AG08395 (cell line): ENCODE results near the gene HSPA12B.

Experiments
- DNase-seq: peaks from one replicate; pipeline ENCODE4 v3.0.0; 2012; ENCODE audit warnings: mixed read lengths, low spot score

The HSPA12B gene

GRCh38 chr20:3732327-3733118 is at the start of gene HSPA12B:
Gene HSPA12B, plus strand, starts transcription at chr20:3732685. Its CDS starts 5,990 bp downstream, at chr20:3738675.
- DNase-seq, result no peak

- DNase-seq, result no peak
These were observed 47.1 kb upstream of the HSPA12B start for GRCh38 chr20:3685341-3685740.

GRCh38 chr20:3686421-3686820 is 46.1 kb upstream of the HSPA12B start:
- no peak for DNase-seq

- DNase-seq, result peak; percentile 94
These were observed 45.6 kb upstream of the HSPA12B start for GRCh38 chr20:3686867-3687321.

- DNase-seq, result peak; percentile 86
These were observed 44.8 kb upstream of the HSPA12B start for GRCh38 chr20:3687655-3688054.

- DNase-seq, result no peak
These were observed 42.5 kb upstream of the HSPA12B start for GRCh38 chr20:3689978-3690377.

- no peak for DNase-seq
These were observed 42.1 kb upstream of the HSPA12B start for GRCh38 chr20:3690413-3690812.

GRCh38 chr20:3691306-3691705 is 41.2 kb upstream of the HSPA12B start:
- no peak for DNase-seq

GRCh38 chr20:3691897-3692296 is 40.6 kb upstream of the HSPA12B start:
- DNase-seq, result no peak

GRCh38 chr20:3692706-3693294 is 39.7 kb upstream of the HSPA12B start:
- DNase-seq, result no peak

GRCh38 chr20:3693376-3693775 is 39.1 kb upstream of the HSPA12B start:
- no peak for DNase-seq

GRCh38 chr20:3694864-3695263 is 37.6 kb upstream of the HSPA12B start:
- no peak for DNase-seq

- no peak for DNase-seq
These were observed 36.3 kb upstream of the HSPA12B start for GRCh38 chr20:3696200-3696599.

GRCh38 chr20:3696745-3697587 is 35.5 kb upstream of the HSPA12B start:
- DNase-seq, result no peak

GRCh38 chr20:3697588-3698305 is 34.7 kb upstream of the HSPA12B start:
- DNase-seq, result no peak

- no peak for DNase-seq
These were observed 33.9 kb upstream of the HSPA12B start for GRCh38 chr20:3698591-3699001.

- DNase-seq, result no peak
These were observed 33.4 kb upstream of the HSPA12B start for GRCh38 chr20:3699037-3699436.

- DNase-seq, result no peak
These were observed 31.2 kb upstream of the HSPA12B start for GRCh38 chr20:3701061-3701998.

- no peak for DNase-seq
These were observed 29.7 kb upstream of the HSPA12B start for GRCh38 chr20:3702611-3703391.

- no peak for DNase-seq
These were observed 28.4 kb upstream of the HSPA12B start for GRCh38 chr20:3704087-3704486.
